GM19397 (cell line): Measurements from ENCODE around the gene CD180.
A peak's percentile ranks its signal among the peaks of the same experiment; 100 is the strongest.
"Not testable (repeated sequence)": the region's sequence is repeated elsewhere in the genome, so short reads cannot be mapped to it uniquely, and the experiment has no call there.

Experiments
- ATAC-seq: cut with Tn5 transposase; IDR thresholded peaks from one replicate; pipeline ENCODE4 v1.9.1; 2021; ENCODE audit warnings: mild to moderate bottlenecking, moderate library complexity; ENCODE audit not compliant: unreplicated experiment

The CD180 gene

GRCh38 chr5:67189931-67190330, 6.7 kb downstream of the CD180 start:
- no peak for ATAC-seq

GRCh38 chr5:67189079-67189354, 7.6 kb downstream of the CD180 start:
- ATAC-seq = no peak

GRCh38 chr5:67188274-67189078, 8.1 kb downstream of the CD180 start:
- no peak for ATAC-seq

GRCh38 chr5:67187006-67187715, 9.4 kb downstream of the CD180 start:
- ATAC-seq = peak; percentile 59

- no peak for ATAC-seq
Observed at GRCh38 chr5:67183859-67184258, 12.7 kb downstream of the CD180 start.

GRCh38 chr5:67182301-67182790, 14.3 kb downstream of the CD180 start:
- no peak for ATAC-seq

- ATAC-seq = no peak
Observed at GRCh38 chr5:67181648-67182221, 14.9 kb downstream of the CD180 start.

- ATAC-seq = no peak
Observed at GRCh38 chr5:67179697-67180361, 16.8 kb downstream of the CD180 start.

- no peak for ATAC-seq
Observed at GRCh38 chr5:67178966-67179365, 17.6 kb downstream of the CD180 start.

- ATAC-seq = no peak
Observed at GRCh38 chr5:67178085-67178484, 18.5 kb downstream of the CD180 start.

- no peak for ATAC-seq
Observed at GRCh38 chr5:67176936-67177335, 19.7 kb downstream of the CD180 start.

GRCh38 chr5:67173959-67174358, 22.6 kb downstream of the CD180 start:
- ATAC-seq = no peak

GRCh38 chr5:67173351-67173750, 23.2 kb downstream of the CD180 start:
- ATAC-seq = not testable (repeated sequence)

GRCh38 chr5:67170767-67171166, 25.8 kb downstream of the CD180 start:
- no peak for ATAC-seq

GRCh38 chr5:67168069-67168468, 28.5 kb downstream of the CD180 start:
- no peak for ATAC-seq

- ATAC-seq = peak; percentile 48
Observed at GRCh38 chr5:67166460-67167285, 29.9 kb downstream of the CD180 start.

- peak; percentile 89 for ATAC-seq
Observed at GRCh38 chr5:67165526-67166459, 30.8 kb downstream of the CD180 start.

- ATAC-seq = no peak
Observed at GRCh38 chr5:67164856-67165525, 31.6 kb downstream of the CD180 start.
